Left cardiac atrium (tissue), 4 donors: ENCODE measurements around the gene MELTF. TPM values are rescaled to one million over a fixed set of nuclear protein-coding genes. Genes with fewer than 3 reads are reported as not detected.
"Not testable (repeated sequence)": the region's sequence is repeated elsewhere in the genome, so short reads cannot be mapped to it uniquely, and the experiment has no call there.

Experiments used
- ATAC-seq, 2 donors: fragments of 200-7000 bp; cut with Tn5 transposase; one replicate each; pipeline ENCODE4 v1.9.1; 2020; ENCODE audit warnings: mild to moderate bottlenecking in 2 of 2, moderate library complexity in 2 of 2
- DNase-seq: peaks from one replicate; pipeline ENCODE4 v3.0.0-alpha.2; 2020
- intact Hi-C, 2 donors: fragments of 100-400 bp; cut with DNase I; formaldehyde crosslinking; loops; one replicate each; pipeline versions ENCODE4 v1.14.1 to v1.15.1; 2022 to 2023
- long read RNA-seq: library from polyadenylated mRNA; unstranded; transcript quantifications from one replicate; pipeline ENCODE4 v2.0.0, GENCODE V29; 2021
- total RNA-seq, 2 donors: library from RNA; stranded (reverse); fragmentation: NEBNext Ultra II Directional; extraction: Animal tissue kit (Norgen Biotek cat#: 25700); gene quantifications; one replicate each; pipeline ENCODE4 v1.2.1, GENCODE V29; 2021
- donor health status: DM: no; HTN: yes; CAD: no.
- donor health status: DM: no; HTN: yes; CAD: no; lungs with severe emphysema.
- donor health status: DM: yes; HTN: yes; CAD: no.
- donor health status: Dilated cardiomyopathy.

The MELTF gene
- 10 to 100 TPM in 1 of 2 donors, 1 to 10 TPM in 1; 7.7 to 10.1 TPM for total RNA-seq
- long read RNA-seq, partial matches to known transcripts: 0 of 3 reads
- long read RNA-seq, other reads (novel, unspliced or antisense): 1 of 3 reads

DNA sequence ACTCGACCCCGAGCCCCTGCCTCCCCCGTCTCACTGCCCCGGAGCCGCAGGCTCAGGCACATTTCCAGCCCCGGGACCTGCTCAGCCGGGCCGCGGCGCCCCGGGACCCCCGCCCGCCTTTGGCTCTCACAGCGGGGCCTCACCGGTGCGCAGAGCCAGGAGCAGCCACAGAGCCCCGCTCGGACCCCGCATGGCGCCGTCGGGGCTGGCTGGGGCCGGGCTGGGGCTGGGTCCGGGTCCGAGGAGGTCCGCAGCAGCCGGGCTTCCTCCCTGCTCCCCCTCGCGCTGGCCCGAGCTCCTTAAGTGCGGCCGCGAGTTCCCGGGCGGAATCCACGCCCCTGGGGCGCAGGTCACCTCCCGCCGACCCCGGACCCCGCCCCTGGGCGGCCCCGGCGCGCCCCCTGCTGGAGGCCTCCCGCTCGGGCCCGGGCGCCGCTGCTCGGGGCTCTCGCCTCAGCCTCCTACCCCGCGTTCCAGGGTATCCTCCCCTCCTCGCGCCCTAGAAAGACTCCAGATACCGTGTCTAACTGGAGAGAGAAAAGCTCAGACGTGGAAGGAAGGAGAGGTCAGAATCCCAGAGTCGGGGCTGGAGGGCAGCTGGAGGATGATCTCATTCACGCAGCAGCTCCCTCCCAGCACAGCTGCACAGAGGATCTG is at the start of gene MELTF:
Gene MELTF (minus strand): TSS at position 307 of the 657 bp plus-strand sequence. CDS start 115 bp downstream, at position 192.
- intact Hi-C loops: no loop called here
- DNase-seq (peak; percentile 72), ATAC-seq (peak; percentile 67 to 73)

DNA sequence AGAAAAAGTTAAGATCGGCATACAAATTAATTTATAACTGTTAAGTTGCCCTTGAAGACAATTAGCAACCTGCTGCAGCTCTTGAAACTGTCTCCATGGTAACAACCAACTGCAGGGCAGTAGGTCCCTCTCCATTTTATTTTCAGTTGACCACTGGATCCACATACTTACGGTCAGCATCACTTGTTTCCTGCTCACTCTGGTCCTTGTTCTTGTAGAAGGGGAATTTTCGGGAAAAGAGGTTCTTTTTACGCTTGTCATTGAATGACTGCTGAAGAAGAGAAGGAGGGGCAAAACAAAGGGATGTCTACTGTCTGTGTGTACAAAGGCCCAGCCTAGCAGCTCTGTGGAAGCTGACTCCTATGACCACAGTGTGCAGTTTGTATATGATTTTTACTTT is 46.8 kb upstream of the MELTF start:
- no peak for ATAC-seq
- intact Hi-C loops: no loop called here
- no peak for DNase-seq

DNA sequence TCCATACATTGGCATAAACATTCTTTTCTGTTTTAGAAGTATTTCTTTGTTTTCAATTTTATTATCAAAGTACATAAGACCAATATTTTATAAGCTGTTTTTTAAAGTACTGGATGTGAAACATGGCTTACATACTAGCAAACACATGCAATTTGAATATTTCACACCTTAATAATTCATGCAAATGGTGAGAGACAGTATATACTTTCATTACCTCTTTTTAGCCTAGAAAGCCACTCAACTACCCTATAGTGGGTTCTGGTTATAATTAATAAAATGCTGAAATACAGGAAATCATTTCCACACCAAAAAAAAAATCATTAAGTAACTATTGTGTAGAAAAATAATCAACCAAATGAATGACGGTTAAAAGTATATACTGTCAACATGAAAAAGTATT is 38.5 kb upstream of the MELTF start:
- ATAC-seq: no peak
- intact Hi-C loops: no loop called here
- no peak for DNase-seq

DNA sequence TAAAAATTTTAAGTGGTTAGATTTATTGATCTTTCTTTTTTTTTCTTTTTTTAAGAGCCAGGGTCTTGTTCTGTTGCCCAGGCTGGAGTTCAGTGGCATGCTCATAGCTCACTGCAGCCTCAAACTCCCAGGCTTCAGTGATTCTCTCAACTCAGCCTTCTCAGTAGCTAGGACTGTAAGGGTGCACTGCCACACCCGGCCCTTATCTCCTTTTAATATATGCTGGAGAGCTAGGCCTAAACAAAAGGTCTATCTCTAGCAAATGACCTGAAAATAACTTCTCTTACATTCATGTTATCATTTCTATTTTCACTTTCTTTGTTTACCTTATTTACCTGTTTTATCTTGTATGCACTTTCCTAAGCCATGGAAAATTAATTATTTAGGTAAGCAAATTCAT is 35.2 kb upstream of the MELTF start:
- intact Hi-C loops: no loop called here
- ATAC-seq: no peak
- no peak for DNase-seq

DNA sequence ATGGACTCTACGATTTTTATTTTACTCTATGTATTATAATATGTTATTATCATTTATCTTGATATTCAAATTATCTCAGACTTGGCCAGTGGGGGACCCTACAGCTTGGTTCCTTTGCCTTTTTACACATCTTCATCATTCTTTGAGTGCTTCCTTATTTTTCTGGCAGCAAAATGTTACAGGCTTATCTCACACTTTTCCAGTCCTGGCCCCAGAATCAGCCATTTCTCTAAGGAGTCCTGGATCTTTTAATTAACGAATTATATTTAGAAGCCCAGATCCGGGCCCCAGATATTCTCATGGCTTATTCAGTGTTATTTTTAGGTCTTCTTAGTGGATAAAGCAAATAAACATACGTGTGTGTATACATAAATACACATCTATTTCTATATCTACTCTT is 32.8 kb upstream of the MELTF start:
- ATAC-seq (no peak), DNase-seq (no peak)
- intact Hi-C loops: no loop called here

DNA sequence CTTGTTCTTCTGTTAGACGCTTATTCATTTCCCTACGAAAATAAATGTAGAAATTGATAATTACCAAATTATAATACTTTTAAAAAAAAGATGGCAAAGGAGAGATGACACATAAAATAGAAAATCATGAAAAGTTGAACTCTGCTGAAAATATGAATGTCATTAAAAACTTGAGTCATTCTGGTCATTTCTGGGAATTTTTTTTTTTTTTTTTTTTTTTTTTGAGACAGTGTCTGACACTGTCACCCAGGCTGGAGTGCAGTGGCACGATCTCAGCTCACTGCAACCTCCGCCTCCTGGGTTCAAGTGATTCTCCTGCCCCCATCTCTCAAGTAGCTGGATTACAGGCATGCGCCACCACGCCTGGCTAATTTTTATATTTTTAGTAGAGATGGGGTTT is 22.0 kb upstream of the MELTF start:
- intact Hi-C loops, ATAC-seq: not testable (repeated sequence)

DNA sequence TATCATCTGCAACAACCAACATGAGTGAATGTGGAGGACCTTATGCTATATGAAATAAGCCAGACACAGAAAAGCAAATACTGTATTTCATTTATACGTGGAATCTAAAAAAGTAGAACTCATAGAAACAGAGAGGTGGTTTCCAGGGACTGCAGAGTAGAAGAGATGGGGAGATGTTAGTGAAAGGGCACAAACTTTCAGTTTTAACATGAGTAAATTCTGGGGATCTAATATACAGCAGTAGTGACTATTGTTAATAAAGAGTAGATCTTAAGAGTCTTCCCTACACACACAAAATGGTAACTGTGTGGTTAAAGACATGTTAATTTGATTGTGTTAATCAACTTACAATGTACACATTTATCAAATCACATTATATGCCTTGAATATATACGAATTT is 20.9 kb upstream of the MELTF start:
- intact Hi-C loops: no loop called here
- DNase-seq: no peak
- ATAC-seq: no peak

More for the DNA sequence above, 22.0 kb upstream of the MELTF start:
- not testable (repeated sequence) for DNase-seq

DNA sequence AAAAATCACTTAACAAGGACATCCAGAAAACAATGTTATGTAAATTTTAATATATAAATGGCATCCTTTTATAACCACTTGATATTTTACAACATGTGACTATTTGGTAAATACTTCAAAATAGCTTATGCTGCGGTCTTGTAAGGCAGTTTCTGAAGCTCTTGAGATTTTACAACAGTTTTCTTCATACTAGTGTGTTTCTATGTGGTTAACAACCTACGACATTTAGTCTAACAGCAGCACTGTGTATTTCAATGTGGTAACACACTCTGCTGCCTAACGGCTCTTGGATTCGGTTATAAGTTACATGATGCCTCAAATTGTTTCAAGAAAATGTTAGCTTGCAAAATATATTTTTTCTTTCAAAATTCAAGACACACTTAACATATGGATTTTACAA is 12.9 kb upstream of the MELTF start:
- intact Hi-C loops: no loop called here
- ATAC-seq (no peak), DNase-seq (no peak)

DNA sequence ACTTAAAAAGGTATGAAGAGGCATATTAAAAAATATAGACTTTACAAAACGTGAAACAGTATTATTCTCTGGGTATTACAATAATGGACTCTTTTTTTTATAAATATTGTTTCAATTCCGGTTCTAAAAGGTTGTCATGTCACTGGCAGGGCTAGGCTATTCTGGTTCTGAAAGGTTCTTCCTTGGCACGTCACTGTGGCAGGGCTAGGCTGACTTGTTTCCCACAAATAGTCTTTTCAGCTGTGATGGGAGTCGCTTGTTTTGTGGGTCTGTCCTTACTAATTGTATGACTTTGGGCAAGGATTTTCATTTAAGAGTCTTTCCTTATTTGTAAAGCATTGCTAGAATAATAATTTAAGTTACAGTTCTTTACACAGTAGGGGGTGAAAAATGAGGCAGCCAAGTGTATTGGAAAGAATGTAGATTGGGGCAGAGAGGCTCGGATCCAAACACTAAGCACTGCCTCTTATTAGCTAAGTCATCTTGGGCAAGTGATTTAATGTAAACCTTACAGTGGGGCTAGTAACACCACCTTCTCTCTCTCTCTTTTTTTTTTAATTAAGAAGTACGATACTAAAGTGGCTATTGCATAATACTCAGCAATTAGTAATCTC is 12.4 kb upstream of the MELTF start:
- intact Hi-C loops: no loop called here
- ATAC-seq (no peak), DNase-seq (no peak)

DNA sequence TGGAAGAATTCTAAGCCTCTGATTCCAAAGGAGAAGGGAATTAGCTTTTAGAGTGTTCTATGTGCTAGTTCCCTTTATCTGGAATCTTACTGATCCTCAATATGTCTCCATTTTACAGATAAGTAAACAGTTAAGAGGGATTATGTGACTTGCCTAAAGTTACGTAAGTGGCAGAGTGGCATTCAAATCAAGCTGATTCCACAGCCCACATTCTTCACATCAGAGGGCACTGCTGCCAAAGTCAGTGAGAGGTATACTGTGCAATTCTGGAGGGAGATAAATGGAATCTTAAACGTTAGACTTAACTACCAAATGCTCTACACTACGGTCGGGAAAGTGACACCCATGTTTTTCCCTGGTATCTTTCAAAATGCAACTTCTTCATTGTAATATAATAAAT is 11.0 kb upstream of the MELTF start:
- ATAC-seq: no peak
- no peak for DNase-seq
- intact Hi-C loops: no loop called here

DNA sequence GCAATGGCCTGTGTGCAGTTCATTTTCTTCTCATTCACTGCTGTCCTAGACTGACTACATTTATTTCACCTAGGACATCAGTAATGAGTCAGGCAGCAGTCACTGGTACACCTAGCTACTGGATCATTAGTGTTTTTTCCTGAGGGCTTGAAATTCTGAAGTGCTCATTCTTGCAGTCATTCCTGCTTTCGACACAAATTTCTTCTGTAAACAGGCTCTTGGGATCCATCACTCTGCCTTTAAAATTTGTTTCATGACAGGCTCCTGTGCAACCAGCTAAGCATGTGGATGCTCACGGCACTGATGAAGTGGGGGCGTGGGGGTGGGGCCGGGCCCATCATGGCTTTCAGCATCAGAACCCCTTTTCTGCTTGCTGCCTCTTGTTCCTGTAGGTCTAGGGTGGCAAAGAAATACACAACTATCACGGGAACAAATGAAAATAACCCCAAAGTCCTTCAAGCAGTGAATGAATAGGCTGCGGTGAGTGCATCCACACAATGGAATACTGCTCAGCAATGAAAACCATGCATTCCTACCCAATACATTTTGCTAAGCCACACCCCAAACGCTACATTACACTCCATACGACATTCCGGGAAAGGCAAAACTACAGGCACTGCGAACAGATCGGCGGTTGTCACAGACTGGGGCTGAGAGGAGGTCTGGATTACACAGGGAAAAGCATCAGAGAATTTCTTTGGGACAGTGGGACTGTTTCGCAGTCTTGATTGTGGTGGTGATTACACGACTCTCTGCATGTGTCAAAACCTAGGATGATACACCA is 9.3 kb upstream of the MELTF start:
- ATAC-seq (peak in 1 of 2 donors; percentile 10), DNase-seq (no peak)
- intact Hi-C loops: no loop called here

DNA sequence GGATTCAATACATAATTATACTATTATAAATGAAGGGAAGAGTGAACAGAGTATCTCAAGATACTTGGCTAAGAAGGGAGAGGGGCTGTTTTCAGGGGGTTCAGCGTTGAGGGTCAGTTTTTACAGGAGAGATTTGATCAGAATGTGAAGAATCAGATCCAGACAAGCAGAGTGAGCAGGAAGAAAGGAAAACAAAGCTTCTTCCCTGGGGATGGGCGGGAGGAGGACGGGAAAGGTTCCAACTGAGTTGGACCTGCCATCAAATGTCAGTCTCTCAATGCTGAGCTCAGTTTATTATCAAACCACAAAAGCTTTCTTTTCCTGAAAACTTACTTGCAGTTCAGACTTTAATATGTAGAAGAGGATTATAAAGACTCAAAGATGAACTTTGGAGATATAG is 6.0 kb upstream of the MELTF start:
- ATAC-seq (no peak), DNase-seq (no peak)
- intact Hi-C loops: no loop called here

DNA sequence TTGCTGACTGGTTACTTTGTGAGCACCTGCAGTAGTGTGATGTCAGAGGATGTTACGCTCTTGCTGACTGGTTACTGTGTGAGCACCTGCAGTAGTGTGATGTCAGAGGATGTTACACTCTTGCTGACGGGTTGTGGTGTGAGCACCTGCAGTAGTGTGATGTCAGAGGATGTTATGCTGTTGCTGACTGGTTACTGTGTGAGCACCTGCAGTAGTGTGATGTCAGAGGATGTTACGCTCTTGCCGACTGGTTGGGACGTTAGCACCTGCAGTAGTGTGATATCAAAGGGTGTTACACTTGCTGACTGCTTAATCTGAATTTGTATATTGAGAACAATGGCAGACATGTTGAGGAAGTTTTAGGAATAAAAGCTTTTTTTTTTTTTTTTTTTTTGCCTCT is 5.2 kb upstream of the MELTF start:
- intact Hi-C loops, ATAC-seq, DNase-seq: not testable (repeated sequence)

DNA sequence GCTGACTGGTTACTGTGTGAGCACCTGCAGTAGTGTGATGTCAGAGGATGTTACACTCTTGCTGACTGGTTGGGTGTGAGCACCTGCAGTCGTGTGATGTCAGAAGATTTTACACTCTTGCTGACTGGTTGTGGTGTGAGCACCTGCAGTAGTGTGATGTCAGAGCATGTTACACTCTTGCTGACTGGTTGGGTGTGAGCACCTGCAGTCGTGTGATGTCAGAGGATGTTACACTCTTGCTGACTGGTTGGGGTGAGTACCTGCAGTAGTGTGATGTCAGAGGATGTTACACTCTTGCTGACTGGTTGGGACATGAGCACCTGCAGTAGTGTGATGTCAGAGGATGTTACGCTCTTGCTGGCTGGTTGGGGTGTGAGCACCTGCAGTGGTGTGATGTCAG is 4.1 kb upstream of the MELTF start:
- intact Hi-C loops, ATAC-seq, DNase-seq: not testable (repeated sequence)

DNA sequence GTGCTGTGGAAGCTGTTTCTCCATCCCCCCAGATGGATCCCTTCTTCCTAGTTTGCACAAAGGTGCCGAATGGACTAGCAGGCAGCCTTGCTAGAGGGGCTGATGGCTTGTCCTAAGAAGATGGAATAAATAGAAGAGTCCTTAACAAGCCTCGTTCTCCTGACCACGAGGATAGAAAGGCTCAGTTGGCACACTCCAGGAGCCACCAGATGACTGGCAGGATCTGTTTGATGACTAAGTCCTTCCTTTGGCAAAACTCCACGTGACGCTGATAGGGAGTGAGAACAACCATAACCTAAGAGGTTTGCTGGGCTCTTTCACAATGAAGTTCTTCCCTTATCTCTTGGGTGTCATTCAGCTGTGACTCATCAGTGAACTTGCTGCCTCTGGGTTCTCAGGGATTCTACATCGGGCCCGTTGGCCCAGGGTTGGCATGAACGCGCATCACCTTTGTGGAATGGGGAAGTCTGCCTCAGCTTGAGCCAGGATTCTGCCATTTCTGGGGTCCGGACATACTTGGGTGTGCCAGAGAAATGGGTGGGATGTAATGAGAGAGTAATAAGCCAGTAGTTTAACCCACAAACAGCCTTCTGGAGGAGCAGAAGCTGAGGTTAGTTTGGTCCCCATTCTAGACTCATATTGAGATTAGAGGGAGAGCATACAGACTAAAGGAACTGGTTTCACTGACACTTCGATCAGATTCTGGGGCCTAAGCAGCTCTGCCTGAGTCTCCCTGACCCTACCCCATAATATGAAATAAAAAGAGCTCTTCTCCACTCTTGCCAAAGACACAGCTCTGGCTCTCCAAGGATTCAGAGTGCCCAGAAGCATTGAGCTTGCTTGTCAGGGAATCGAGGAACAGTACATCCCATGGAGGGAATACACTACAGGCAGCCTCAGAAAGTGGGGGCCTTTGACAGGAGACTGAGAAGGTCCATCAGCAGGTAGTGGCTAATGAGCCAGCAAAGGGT is 2.0 kb upstream of the MELTF start:
- intact Hi-C loops: no loop called here
- peak; percentile 81 to 83 for ATAC-seq
- DNase-seq: peak; percentile 84

DNA sequence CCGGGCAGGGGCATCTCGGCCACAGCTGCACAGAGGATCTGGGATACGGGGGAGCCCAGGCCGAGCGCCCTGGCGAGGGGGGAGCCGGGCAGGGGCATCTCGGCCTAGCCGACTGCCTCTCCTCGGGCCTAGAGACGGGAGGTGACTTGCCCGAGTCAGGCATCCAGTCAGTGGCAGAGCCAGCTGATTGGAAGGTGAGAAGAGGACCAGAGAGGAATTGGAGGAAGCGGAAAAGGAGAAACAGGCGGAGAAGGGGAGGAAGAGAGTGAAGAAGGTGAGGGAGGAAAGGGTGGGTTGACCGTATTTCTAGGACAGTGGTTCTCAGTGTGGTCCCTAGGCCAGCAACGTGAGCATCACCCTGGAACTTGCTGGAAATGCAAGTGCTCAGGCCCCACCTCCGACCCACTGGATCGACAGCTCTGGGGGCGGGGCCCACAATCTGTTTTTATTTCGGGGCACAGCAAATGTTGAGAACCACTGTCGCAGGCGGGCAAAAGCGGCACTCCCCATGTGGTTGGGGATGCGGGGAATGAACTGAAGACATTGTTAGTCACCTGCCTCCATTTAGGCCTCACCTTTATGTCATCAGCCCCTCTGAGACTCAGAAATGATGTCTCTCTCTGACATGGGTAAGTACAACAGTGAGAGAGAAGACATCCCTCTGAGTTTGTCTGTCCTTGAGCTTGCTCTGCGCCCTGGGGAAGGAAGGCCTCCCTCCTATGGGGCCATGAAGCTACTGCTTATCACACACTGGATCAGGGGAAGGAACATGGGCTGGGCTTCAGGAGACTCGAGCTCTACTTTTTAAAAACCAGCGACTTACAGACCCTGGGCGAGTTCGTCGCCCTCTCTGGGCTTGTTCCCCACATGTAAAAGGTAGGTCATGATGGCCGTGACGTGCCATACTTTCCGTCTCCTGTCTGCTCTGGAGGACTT is 1.0 kb upstream of the MELTF start:
- ATAC-seq: peak in 1 of 2 donors; percentile 2
- no peak for DNase-seq
- intact Hi-C loops: no loop called here

DNA sequence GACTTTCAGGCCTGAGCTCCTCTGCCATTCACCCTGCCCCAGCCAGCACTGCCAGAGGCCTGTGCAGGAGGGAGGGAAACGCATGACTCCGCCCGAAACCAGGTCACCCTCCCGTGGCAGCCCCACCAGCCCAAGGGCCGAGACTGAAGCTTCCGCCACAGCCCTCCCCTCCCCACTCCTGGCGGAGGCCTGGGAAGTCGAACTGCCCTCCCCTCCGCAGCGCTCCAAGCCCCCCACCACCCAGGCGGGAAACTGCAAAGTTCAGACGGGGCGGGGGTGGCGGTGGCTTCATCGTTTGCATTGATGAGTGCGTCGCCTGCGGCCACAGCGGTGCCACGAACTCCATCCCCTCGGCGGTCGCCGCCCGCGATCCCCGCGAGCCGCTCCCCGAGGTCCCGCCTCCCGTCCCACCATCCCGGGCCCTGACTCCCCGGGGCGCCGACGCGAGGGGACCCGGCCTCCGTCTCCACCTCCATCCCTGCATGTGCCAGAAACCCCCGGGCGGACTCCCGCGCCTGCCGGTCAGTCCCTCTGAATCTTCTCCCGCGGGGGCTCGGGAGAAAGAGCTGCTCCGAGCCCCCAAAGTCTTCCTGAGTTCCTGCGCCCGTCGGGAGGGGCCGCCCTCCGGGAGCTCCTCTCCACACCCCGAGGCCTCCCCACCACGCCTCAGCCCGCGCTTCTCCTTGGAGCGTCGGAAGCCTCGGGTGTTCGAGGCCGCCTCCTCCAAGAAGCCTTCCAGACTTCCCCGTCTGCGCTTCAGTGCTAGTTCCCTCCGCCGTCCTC is 698 bp downstream of the MELTF start:
- DNase-seq (no peak), ATAC-seq (peak in 1 of 2 donors; percentile 2)
- intact Hi-C loops: no loop called here
